GM18498 (cell line): ENCODE results near the gene DKKL1.
A peak's percentile ranks its signal among the peaks of the same experiment; 100 is the strongest.
"Not testable (repeated sequence)": the region's sequence is repeated elsewhere in the genome, so short reads cannot be mapped to it uniquely, and the experiment has no call there.

Experiments used
- ATAC-seq: cut with Tn5 transposase; IDR thresholded peaks from one replicate; pipeline ENCODE4 v1.9.1; 2021; ENCODE audit warnings: mild to moderate bottlenecking, moderate library complexity; ENCODE audit not compliant: unreplicated experiment

The DKKL1 gene

GRCh38 chr19:49363268-49364082 is at the start of gene DKKL1:
Gene DKKL1 (plus strand): TSS chr19:49363877. CDS start chr19:49363999, 122 bp downstream.
- peak; percentile 52 for ATAC-seq

DNA sequence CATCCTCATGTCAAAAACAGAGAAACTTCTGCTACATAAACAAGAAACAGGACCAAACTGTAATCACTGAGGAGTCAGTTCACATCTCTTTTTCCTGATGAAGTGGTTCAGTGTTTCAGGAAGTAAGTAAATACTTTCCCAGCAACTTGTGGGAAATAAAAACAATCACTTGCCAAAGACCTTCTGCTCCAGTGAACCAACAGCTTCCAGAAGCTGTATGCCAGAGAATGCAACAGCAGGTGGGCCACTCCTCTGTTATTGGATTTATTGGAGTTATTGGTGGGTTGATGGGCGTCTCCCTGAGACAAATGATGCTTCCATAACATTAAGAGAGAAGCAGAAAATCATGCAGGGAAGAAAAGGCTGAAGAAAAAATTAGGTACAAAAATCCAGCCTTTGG is 48.6 kb upstream of the DKKL1 start:
- ATAC-seq = no peak

DNA sequence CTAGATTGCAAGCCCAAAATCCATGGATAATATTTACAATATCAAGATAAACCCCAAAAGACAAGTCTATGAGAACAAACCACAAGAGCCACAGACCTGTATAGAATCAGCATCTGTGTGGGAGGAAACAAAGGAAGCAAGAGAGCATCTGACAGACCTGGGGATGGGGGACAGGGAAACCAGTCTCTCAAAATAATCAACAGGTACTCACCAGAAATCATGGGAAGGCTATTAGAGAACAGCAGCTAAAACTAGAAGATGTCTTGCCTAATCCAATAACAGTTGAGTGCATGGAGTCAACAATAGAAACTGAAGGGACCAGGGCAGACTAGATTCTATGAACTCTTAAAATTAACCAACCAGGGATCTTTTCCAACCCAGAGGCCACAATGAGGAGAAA is 47.4 kb upstream of the DKKL1 start:
- ATAC-seq = no peak

GRCh38 chr19:49318296-49318695 is 45.4 kb upstream of the DKKL1 start:
- no peak for ATAC-seq

DNA sequence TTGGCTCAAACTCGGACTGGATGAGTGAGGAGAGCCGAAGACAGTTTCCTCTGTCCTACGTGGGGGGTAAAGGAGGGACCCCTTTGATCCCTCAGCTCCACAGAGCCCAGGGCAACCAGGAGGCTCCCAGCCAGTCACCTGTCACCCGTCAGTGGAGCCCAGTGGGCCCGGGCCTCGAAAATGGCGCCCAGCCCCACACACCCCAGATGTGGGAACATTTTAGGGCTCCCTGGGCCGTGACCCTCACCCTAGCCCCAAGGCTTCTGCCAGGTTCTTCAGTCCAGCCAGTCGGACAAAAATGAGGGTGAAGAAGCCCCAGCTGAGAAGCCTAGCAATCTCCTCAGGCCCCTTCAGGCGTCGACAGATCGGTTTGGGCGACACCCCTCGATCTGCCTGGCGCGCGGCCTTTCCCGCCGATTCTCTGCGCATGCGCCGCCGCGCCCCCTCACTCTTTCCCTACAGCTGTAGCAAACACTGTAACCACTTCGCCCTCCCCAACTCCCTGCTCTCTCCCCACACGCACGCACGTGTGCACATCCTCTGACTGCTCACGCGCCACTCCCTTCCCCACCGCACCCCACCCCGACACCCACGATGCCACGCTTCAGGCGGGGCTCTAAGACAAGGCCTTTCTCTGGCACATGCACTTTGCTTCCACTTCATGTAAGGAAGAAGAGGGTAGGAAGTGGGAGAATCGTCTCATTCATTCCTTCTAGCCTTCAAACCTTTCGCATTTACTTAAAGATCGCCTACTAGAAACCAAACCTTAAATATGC is 38.7 kb upstream of the DKKL1 start, which contains the start of gene SLC6A16:
Gene SLC6A16 (minus strand): TSS at position 391 of the 776 bp plus-strand sequence. CDS start 13,844 bp downstream, outside the sequence.
- no peak for ATAC-seq

DNA sequence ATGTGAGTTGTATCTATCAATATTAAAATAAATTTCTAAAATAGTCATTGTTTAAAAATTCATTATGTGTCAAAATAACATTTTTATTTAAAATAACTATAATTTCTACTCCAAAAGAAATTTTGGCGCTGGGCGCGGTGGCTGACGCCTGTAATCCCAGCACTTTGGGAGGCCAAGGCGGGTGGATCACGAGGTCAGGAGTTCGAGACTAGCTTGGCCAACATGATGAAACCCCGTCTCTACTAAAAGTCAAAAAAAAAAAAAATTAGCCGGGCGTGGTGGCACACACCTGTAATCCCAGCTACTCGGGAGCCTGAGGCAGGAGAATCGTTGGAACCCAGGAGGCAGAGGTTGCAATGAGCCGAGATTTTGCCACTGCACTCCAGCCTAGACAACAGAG is 37.9 kb upstream of the DKKL1 start:
- not testable (repeated sequence) for ATAC-seq

GRCh38 chr19:49326165-49326704 is 37.4 kb upstream of the DKKL1 start:
- ATAC-seq = no peak

DNA sequence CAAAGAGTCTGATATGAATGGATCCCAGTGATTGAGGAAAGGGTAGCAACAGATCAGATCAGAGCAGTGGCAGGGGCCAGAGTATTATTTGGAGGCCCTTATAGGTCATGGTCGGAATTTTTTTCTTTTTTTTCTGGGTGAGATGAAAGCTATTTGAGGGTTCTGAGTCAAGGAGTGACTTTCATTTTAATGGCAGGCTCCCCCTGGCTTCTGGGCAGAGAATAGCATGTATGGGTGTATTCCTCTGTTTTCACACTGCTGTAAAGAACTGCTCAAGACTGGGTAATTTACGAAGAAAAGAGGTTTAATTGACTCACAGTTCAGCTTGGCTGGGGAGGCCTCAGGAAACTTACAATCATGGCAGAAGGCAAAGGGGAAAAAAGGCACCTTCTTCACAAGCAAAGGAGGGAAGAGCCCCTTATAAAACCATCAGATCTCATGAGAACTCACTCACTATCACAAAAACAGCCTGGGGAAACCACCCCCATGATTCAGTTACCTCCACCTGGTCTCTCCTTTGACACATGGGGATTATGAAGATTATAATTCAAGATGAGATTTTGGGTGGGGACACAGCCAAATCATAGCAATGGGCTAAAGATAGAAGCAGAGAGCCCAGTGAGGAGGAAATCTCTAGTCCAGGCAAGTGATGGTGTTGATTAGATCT is 35.7 kb upstream of the DKKL1 start:
- ATAC-seq = no peak

GRCh38 chr19:49328741-49329140 is 34.9 kb upstream of the DKKL1 start:
- ATAC-seq = no peak

GRCh38 chr19:49331187-49331586 is 32.5 kb upstream of the DKKL1 start:
- not testable (repeated sequence) for ATAC-seq

- peak; percentile 58 for ATAC-seq
Measured at GRCh38 chr19:49331616-49332055, 32.0 kb upstream of the DKKL1 start.

DNA sequence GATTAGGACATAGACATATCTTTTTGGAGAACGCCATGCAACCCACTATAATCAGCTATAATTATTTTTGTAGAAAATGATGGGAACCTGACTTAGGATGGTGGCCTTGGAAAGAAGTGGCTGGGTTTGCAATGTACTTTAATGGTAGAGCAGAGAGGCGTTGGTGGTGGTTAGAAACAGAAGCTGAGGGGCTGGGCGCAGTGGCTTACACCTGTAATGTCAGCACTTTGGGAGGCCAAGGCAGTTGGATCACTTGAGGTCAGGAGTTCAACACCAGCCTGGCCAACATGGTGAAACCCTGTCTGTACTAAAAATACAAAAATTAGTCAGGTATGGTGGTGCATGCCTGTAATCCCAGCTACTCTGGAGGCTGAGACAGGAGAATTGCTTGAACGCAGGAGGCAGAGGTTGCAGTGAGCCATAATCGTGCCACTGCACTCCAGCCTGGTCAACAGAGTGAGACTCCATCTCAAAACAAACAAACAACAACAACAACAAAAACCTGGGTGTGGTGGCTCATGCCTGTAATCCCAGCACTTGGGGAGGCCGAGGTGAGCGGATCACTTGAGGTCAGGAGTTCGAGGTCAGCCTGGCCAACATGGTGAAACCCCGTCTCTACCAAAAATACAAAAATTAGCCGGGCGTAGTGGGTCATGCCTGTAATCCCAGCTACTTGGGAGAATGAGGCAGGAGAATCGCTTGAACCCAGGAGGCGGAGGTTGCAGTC is 30.8 kb upstream of the DKKL1 start:
- not testable (repeated sequence) for ATAC-seq

GRCh38 chr19:49333418-49333805 is 30.3 kb upstream of the DKKL1 start:
- no peak for ATAC-seq

- ATAC-seq = peak; percentile 54
Measured at GRCh38 chr19:49333811-49334288, 29.8 kb upstream of the DKKL1 start.

DNA sequence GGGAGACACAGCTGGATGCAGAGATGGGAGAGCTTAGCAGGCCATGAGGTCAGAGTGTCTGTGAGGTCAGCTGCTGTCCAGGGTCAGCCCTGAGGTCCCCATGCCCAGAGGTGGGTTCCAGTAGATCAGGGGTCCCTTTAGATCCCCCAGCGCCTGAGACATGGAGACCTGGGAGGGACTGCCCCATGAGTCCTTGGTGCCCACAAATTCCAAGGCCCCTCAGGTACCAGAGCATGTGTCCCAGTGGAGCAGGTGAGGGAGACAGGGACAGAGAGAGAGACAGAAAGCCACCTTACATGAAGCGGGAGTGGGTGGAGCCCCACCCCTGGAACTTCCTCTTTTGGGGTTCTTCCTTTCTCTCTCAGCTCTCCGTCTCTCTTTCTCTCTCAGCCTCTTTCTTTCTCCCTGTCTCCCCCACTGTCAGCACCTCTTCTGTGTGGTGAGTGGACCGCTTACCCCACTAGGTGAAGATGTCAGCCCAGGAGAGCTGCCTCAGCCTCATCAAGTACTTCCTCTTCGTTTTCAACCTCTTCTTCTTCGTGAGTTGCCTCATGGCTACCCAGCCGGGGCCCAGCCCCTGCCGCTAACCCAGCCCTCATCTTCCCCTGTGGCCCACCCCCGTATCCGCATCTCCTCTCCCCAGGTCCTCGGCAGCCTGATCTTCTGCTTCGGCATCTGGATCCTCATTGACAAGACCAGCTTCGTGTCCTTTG is 28.4 kb upstream of the DKKL1 start, which contains the start of gene CD37:
Gene CD37 (plus strand): TSS at position 336 of the 713 bp plus-strand sequence. CDS start 135 bp downstream, at position 471.
- ATAC-seq = no peak

DNA sequence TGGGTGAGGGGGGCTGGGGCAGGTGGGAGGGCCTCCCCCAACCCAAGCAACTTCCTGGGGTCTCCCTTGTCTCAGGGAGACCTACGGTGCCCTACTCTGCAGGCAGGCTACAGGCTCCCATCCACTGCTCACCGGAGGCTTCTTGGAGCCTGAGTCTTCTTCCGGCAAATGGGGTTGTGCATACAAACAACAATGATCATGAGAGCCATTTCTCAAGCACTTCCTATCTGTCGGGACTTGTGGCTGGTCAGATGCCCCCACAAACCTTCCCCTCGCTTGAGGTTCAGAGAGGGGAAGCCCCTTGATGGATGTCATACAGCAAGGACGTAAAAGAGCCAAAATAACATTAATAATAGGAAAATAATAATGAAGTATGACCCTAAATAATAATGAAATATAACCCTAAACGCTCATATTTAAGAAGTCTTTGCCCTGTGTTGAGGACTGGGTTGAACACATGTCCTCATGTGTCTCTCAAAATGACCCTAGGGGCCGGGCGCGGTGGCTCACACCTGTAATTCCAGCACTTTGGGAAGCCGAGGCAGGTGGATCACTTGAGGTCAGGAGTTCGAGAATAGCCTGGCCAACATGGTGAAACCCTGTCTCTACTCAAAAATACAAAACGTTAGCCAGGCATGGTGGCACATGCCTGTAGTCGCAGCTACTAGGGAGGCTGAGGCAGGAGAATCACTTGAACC is 27.7 kb upstream of the DKKL1 start:
- no peak for ATAC-seq

DNA sequence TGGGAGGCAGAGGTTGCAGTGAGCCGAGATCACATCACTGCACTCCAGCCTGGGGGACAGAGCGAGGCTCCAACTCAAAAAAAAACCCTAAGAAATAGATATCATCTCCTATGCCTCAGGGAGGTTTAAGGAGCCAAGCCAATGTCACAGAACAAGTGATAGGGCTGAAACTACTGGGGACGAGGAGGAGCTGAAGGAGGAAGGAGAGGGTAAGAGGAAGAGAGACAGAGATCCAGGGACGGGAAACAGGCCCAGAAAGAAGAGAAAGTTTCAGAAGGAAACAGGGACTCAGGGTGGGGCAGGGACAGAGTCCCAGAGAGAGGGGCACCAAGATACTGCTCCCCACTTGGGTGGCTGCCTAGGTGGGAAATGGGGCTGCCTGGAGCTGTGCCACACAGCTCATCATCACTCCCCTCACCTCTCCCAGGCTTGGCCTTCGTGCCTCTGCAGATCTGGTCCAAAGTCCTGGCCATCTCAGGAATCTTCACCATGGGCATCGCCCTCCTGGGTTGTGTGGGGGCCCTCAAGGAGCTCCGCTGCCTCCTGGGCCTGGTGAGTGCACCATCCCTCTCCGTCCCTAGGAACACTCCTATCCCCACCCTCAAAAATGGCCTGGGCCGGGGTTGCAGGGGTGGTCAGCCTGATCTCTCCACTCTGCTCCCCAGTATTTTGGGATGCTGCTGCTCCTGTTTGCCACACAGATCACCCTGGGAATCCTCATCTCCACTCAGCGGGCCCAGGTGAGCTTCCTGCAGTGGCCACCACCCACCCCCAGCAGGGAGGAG is 27.0 kb upstream of the DKKL1 start:
- no peak for ATAC-seq
